Breast epithelium (tissue), 3 donors: ENCODE data around the gene TDRD10.

Experiments used
- CTCF ChIP-seq, 3 donors: fragments of 450-650 bp; IDR thresholded peaks; one replicate each; pipeline ENCODE4 v1.5.1; 2016 to 2017; ENCODE audit warnings: antibody characterized with exemption in 3 of 3, mild to moderate bottlenecking in 3 of 3, moderate library complexity in 3 of 3
- POLR2A ChIP-seq: fragments of 450-650 bp; IDR thresholded peaks from one replicate; pipeline ENCODE4 v1.6.1; 2016; ENCODE audit warnings: antibody characterized with exemption, mild to moderate bottlenecking, moderate library complexity

GRCh38 chr1:154574716-154575115 lies 72.7 kb downstream of the TDRD10 start:
- TF ChIP-seq CTCF (IDR thresholded peaks at IDR 0.05) (no peak), POLR2A (no peak)
